HL-60 (cell line): Measurements from ENCODE around the gene LRRC55.
A peak's percentile ranks its signal among the peaks of the same experiment; 100 is the strongest.

Experiments
- DNase-seq, 2 experiments: peaks; one replicate each; pipeline ENCODE4 v3.0.0-alpha.2; 2010 to 2020; ENCODE audit warnings: low read depth in 1 of 2, low spot score in 1 of 2
- H3K27ac ChIP-seq: fragments of 250-450 bp; sonication (Bioruptor Pico); replicated peaks from 2 replicates; pipeline ENCODE4 v1.5.1; 2020; ENCODE audit warnings: mild to moderate bottlenecking, moderate library complexity
- H3K27me3 ChIP-seq: fragments of 250-450 bp; sonication (Bioruptor Pico); 2 replicates; pipeline ENCODE4 v1.5.1; 2021; ENCODE audit warnings: mild to moderate bottlenecking, moderate library complexity; ENCODE audit not compliant: insufficient read depth, poor library complexity, severe bottlenecking
- H3K4me3 ChIP-seq: replicated peaks from 2 replicates; pipeline ENCODE4 v1.5.1; 2011; ENCODE audit warnings: mild to moderate bottlenecking, control low read depth, low read length; ENCODE audit not compliant: insufficient read depth
- CTCF ChIP-seq: IDR thresholded peaks from one replicate; pipeline ENCODE4 v1.5.1; 2011; ENCODE audit warnings: low read length, control low read depth, inconsistent platforms; ENCODE audit not compliant: insufficient read depth
- GABPA ChIP-seq: IDR thresholded peaks from 2 replicates; pipeline ENCODE4 v1.6.1; 2012; ENCODE audit warnings: low read depth
- POLR2AphosphoS5 ChIP-seq: IDR thresholded peaks from 2 replicates; pipeline ENCODE4 v1.6.1; 2012; ENCODE audit warnings: low read depth
- REST ChIP-seq: IDR thresholded peaks from 2 replicates; pipeline ENCODE4 v1.6.1; 2012; ENCODE audit warnings: low read depth; ENCODE audit not compliant: insufficient replicate concordance
- SPI1 ChIP-seq: IDR thresholded peaks from 2 replicates; pipeline ENCODE4 v1.6.1; 2012; ENCODE audit warnings: low read depth, mild to moderate bottlenecking, borderline replicate concordance

The LRRC55 gene

GRCh38 chr11:57217053-57217452, 35.3 kb downstream of the LRRC55 start:
- H3K4me3 ChIP-seq = no peak overlapping the region
- H3K27me3 ChIP-seq = no peaks in the 10 kb centered on the region
- no peak for DNase-seq
- no peak overlapping the region for H3K27ac ChIP-seq
- TF ChIP-seq CTCF = no peak
- peak; percentile 20 for TF ChIP-seq REST

- no peak overlapping the region for H3K4me3 ChIP-seq
- no peak for TF ChIP-seq POLR2AphosphoS5
- no peak for TF ChIP-seq SPI1
- no peak for TF ChIP-seq REST
- TF ChIP-seq CTCF = no peak
- no peak for TF ChIP-seq GABPA
- peak; percentile 5 to 71 for DNase-seq
- no peak overlapping the region for H3K27ac ChIP-seq
- H3K27me3 ChIP-seq = no peaks in the 10 kb centered on the region
Measured at GRCh38 chr11:57219021-57219627, 37.4 kb downstream of the LRRC55 start.

- TF ChIP-seq POLR2AphosphoS5 (no peak), GABPA (no peak), CTCF (no peak), REST (no peak), SPI1 (no peak)
- Histone ChIP-seq H3K4me3 (no peak overlapping the region), H3K27me3 (no peaks in the 10 kb centered on the region), H3K27ac (no peak overlapping the region)
- DNase-seq = no peak
Measured at GRCh38 chr11:57222239-57222638, 40.5 kb downstream of the LRRC55 start.
